Body of pancreas (tissue), 4 donors: ENCODE measurements around the gene SBNO1. TPM values are rescaled to one million over a fixed set of nuclear protein-coding genes. Genes with fewer than 3 reads are reported as not detected.
"Not testable (repeated sequence)": the region's sequence is repeated elsewhere in the genome, so short reads cannot be mapped to it uniquely, and the experiment has no call there.

Experiments used
- ATAC-seq: fragments of 150-250 bp; one replicate; pipeline ENCODE4 v1.9.1; 2016
- DNase-seq, 4 donors: peaks; one replicate each; pipeline ENCODE4 v3.0.0-alpha.2; 2019
- H3K27ac ChIP-seq, 4 donors: fragments of 200-600 bp; sonication (generic); 1 replicate in 3 of 4; 2 replicates in 1 of 4; pipeline versions ENCODE4 v1.5.1 to v1.6.1; 2016 to 2019; ENCODE audit warnings: mild to moderate bottlenecking in 1 of 4, mixed read lengths in 1 of 4, moderate library complexity in 1 of 4
- H3K27me3 ChIP-seq, 2 donors: fragments of 200-600 bp; sonication (generic); one replicate each; pipeline ENCODE4 v1.6.0; 2016; ENCODE audit warnings: mild to moderate bottlenecking in 1 of 2
- H3K36me3 ChIP-seq, 2 donors: fragments of 200-600 bp; sonication (generic); replicated peaks in 1 of 2; 2 replicates each; pipeline ENCODE4 v1.5.1; 2016; ENCODE audit warnings: low read depth in 2 of 2; ENCODE audit not compliant: insufficient read depth in 1 of 2
- H3K4me1 ChIP-seq: fragments of 200-600 bp; sonication (generic); one replicate; pipeline ENCODE4 v1.6.0; 2016
- H3K4me3 ChIP-seq, 2 donors: fragments of 200-600 bp; sonication (generic); 1 replicate in 1 of 2; 2 replicates in 1 of 2; pipeline ENCODE4 v1.5.1; 2016 to 2019
- H3K9me3 ChIP-seq, 3 donors: fragments of 200-600 bp; sonication (generic); 1 replicate in 2 of 3; 2 replicates in 1 of 3; pipeline ENCODE4 v1.5.1; 2016
- CTCF ChIP-seq, 7 experiments: fragments of 450-650 bp in 4 of 7; fragments of 200-600 bp in 3 of 7; sonication (generic) in 3 of 7; IDR thresholded peaks; one replicate each; pipeline ENCODE4 v1.5.1; 2016 to 2019; ENCODE audit warnings: antibody characterized with exemption in 7 of 7
- POLR2A ChIP-seq, 3 donors: fragments of 450-650 bp; IDR thresholded peaks; one replicate each; pipeline ENCODE4 v1.6.1; 2016; ENCODE audit warnings: antibody characterized with exemption in 3 of 3, mild to moderate bottlenecking in 2 of 3
- WGBS, 2 donors: methylation state at CpG; one replicate each; pipeline ENCODE4 v1.1.5; 2017; 5-methylcytosine and 5-hydroxymethylcytosine counted together
- intact Hi-C: fragments of 100-400 bp; cut with DNase I; formaldehyde crosslinking; loops from one replicate; pipeline ENCODE4 v1.15.1; 2023
- total RNA-seq, 2 donors: library from RNA; depleted of rRNA; stranded (reverse); fragments of >200 nt; gene quantifications; one replicate each; pipeline ENCODE4 v1.1.0, GENCODE V29; 2016

The SBNO1 gene
- total RNA-seq, 2 donors from 2014 or later: 11.4 to 11.9 TPM

GRCh38 chr12:123384318-123384993, 19.8 kb upstream of the SBNO1 start:
- TF ChIP-seq CTCF (IDR thresholded peaks at IDR 0.05): no peak
- TF ChIP-seq POLR2A (IDR thresholded peaks at IDR 0.05): no peak
- 0 to 1% methylated on average over 15 to 40 of the region's 41 CpGs for WGBS, 2 donors
- Histone ChIP-seq H3K4me1 (peaks cover 32% of the 10 kb centered on the region), H3K27me3 (no peaks in the 10 kb centered on the region), H3K36me3 (no peaks in the 10 kb centered on the region), H3K9me3 (no peaks in the 10 kb centered on the region), H3K4me3 (peak overlapping the region; percentile 61 to 82), H3K27ac (peak overlapping the region; percentile 59 to 88 (median 84))
- peak in 1 of 4 donors; percentile 30 for DNase-seq
- no peak for ATAC-seq
- intact Hi-C loops: no loop called here

DNA sequence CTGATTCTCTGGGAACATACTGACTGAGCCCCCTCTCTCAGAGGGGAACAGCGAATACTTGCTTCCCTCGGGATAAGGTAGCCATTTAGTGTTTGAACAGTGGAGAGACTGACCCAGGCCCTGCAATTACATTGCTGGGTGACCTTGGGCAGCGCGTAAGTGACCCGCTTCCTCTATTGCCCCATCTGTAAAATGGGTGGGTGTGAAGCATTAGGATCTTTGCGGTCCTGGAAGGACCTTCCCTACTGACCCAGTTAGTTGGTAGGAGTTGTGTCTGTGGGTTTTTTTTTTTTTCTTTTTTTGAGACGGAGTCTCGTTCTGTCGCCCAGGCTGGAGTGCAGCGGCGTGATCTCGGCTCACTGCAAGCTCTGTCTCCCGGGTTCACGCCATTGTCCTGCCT, 18.0 kb upstream of the SBNO1 start:
- H3K4me3 ChIP-seq: no peak overlapping the region
- DNase-seq (no peak), ATAC-seq (no peak)
- H3K36me3 ChIP-seq: no peaks in the 10 kb centered on the region
- 80 to 86% methylated on average over 10 to 14 of the region's 14 CpGs for WGBS, 2 donors
- H3K4me1 ChIP-seq: peaks cover 24% of the 10 kb centered on the region
- intact Hi-C loops: no loop called here
- H3K9me3 ChIP-seq: no peaks in the 10 kb centered on the region
- TF ChIP-seq CTCF (IDR thresholded peaks at IDR 0.05) (no peak), POLR2A (IDR thresholded peaks at IDR 0.05) (no peak)
- H3K27ac ChIP-seq: no peak overlapping the region
- H3K27me3 ChIP-seq: no peaks in the 10 kb centered on the region

DNA sequence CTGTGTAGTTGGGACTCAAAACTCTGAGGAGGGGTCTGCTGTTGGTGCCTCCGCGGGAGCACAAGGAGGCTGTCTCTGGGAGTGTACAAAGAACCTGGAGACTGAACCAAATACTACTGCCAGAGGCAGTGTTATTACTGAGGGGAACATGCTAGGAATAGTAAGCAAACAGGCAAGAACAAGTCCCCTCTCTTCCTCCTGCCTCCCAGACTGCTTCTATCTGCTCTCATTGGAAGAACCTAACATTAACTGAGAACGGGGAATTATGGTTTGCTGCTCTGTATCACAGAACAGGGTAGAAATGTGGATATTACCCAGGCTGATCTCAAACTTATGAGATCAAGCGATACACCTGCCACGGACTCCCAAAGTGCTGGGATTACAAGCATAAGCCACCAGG, 14.7 kb upstream of the SBNO1 start:
- ATAC-seq: no peak
- 78 to 86% methylated on average over 5 of the region's 5 CpGs for WGBS, 2 donors

GRCh38 chr12:123372415-123372814, 7.8 kb upstream of the SBNO1 start:
- H3K27me3 ChIP-seq, DNase-seq, H3K27ac ChIP-seq, ATAC-seq, H3K4me1 ChIP-seq, H3K4me3 ChIP-seq, H3K9me3 ChIP-seq, H3K36me3 ChIP-seq, intact Hi-C loops: not testable (repeated sequence)
- WGBS, 2 donors: 45 to 51% methylated on average over 4 to 5 of the region's 5 CpGs

More for the DNA sequence above, 14.7 kb upstream of the SBNO1 start:
- TF ChIP-seq POLR2A (IDR thresholded peaks at IDR 0.05): no peak
- no peak for TF ChIP-seq CTCF (IDR thresholded peaks at IDR 0.05)
- H3K36me3 ChIP-seq: no peaks in the 10 kb centered on the region
- H3K9me3 ChIP-seq: no peaks in the 10 kb centered on the region
- intact Hi-C loops: no loop called here
- H3K4me1 ChIP-seq: peaks cover 8% of the 10 kb centered on the region
- no peak overlapping the region for H3K27ac ChIP-seq
- H3K27me3 ChIP-seq: no peaks in the 10 kb centered on the region
- no peak for DNase-seq
- no peak overlapping the region for H3K4me3 ChIP-seq

DNA sequence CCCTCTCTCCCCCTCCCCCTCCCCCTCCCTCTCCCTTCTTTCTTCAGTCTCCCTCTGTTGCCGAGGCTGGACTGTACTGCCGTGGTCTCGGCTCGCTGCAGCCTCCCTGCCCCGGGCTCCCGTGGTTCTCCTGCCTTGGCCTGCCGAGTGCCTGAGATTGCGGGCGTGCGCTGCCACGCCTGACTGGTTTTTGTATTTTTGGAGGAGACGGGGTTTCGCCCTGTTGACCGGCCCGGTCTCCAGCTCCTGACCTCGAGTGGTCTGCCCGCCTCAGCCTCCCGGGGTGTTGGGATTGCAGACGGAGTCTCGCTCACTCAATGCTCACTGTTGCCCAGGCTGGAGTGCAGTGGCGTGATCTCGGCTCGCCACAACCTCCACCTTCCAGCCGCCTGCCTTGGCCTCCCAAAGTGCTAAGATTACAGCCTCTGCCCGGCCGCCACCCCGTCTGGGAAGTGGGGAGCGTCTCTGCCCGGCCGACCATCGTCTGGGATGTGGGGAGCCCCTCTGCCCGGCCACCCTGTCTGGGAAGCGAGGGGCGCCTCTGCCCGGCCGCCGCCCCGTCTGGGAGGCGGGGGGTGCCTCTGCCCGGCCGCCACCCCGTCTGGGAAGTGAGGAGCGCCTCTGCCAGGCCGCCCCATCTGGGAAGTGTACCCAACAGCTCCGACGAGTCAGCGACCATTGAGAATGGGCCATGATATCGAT, 7.2 kb upstream of the SBNO1 start:
- intact Hi-C loops, H3K4me3 ChIP-seq, H3K27ac ChIP-seq, H3K4me1 ChIP-seq, DNase-seq, H3K36me3 ChIP-seq, ATAC-seq, H3K27me3 ChIP-seq, H3K9me3 ChIP-seq: not testable (repeated sequence)
- 91% methylated on average over 33 to 43 of the region's 48 CpGs for WGBS, 2 donors
